GM12878 (cell line): Measurements from ENCODE around the gene COL26A1. TPM values are rescaled to one million over a fixed set of nuclear protein-coding genes. Genes with fewer than 3 reads are reported as not detected.

Experiments
- ATAC-seq: fragments of 200-7000 bp; cut with Tn5 transposase; 3 replicates; pipeline ENCODE4 v1.9.1; 2020; ENCODE audit warnings: mild to moderate bottlenecking, moderate library complexity
- BruUV-seq: library from RNA; stranded (reverse); fragments of 400-500 nt; replicated peaks from 2 replicates; lab custom pipeline; 2021; lab: Mats Ljungman, UMichigan
- CTCF ChIA-PET: fragments of 300-600 bp; sonication (Branson Sonifier 250); formaldehyde crosslinking; extraction: SDS; loops from one replicate; lab custom pipeline; 2021; ENCODE audit warnings: inconsistent platforms; lab: Yijun Ruan, JAX
- POLR2A ChIA-PET: fragments of 350-600 bp; formaldehyde crosslinking; extraction: SDS; loops from one replicate; lab custom pipeline; 2021; ENCODE audit warnings: inconsistent platforms; lab: Charles Lee
- RAD21 ChIA-PET: fragments of 300-600 bp; sonication (Branson Sonifier 250); formaldehyde crosslinking; loops from one replicate; lab custom pipeline; 2023; ENCODE audit warnings: antibody characterized with exemption; ENCODE audit not compliant: unreplicated experiment; lab: Charles Lee
- SMC1A ChIA-PET: fragments of 300-600 bp; sonication (Branson Sonifier 250); formaldehyde crosslinking; loops from one replicate; lab custom pipeline; 2023; ENCODE audit not compliant: unreplicated experiment, uncharacterized antibody; lab: Charles Lee
- DNase-seq: peaks from one replicate; pipeline ENCODE4 v3.0.0-alpha.2; 2011; ENCODE audit warnings: low read depth, low spot score
- FAIRE-seq: peaks from 3 replicates; lab custom pipeline; 2011; peaks lifted over from hg19 to GRCh38; lab: Jason Lieb, UNC
- H2AFZ ChIP-seq: 2 replicates; pipeline ENCODE4 v1.6.0; 2011; ENCODE audit warnings: low read depth, low read length, control low read depth; ENCODE audit not compliant: control insufficient read depth
- H3K27ac ChIP-seq: 2 replicates; pipeline ENCODE4 v1.5.1; 2011; ENCODE audit warnings: control low read depth; ENCODE audit not compliant: control insufficient read depth, insufficient read depth
- H3K27me3 ChIP-seq, 2 experiments: replicated peaks in 1 of 2; 2 replicates each; pipeline versions ENCODE4 v1.6.0 to v1.6.1; 2011; ENCODE audit warnings: low read length in 1 of 2; ENCODE audit not compliant: control insufficient read depth in 2 of 2, insufficient read depth in 2 of 2
- H3K36me3 ChIP-seq, 2 experiments: 2 replicates each; pipeline ENCODE4 v1.5.1; 2011; ENCODE audit warnings: low read length in 1 of 2; ENCODE audit not compliant: control insufficient read depth in 2 of 2, insufficient read depth in 2 of 2
- H3K4me1 ChIP-seq: 2 replicates; pipeline ENCODE4 v1.6.1; 2011; ENCODE audit warnings: mild to moderate bottlenecking, low read length, moderate library complexity, mixed read lengths; ENCODE audit not compliant: control insufficient read depth, insufficient read depth
- H3K4me2 ChIP-seq: 2 replicates; pipeline ENCODE4 v1.6.0; 2011; ENCODE audit warnings: control low read depth; ENCODE audit not compliant: control insufficient read depth, insufficient read depth
- H3K4me3 ChIP-seq: fragments of 200-600 bp; sonication (generic); 2 replicates; pipeline ENCODE4 v1.5.1; 2016
- H3K79me2 ChIP-seq: 2 replicates; pipeline ENCODE4 v1.6.0; 2011; ENCODE audit warnings: low read length; ENCODE audit not compliant: control insufficient read depth, insufficient read depth
- H3K9ac ChIP-seq: 2 replicates; pipeline ENCODE4 v1.8.0; 2011; ENCODE audit warnings: low read length, control low read depth, mixed read lengths; ENCODE audit not compliant: control insufficient read depth, insufficient read depth
- H3K9me3 ChIP-seq: replicated peaks from 3 replicates; pipeline ENCODE4 v1.5.1; 2011; ENCODE audit warnings: mild to moderate bottlenecking, low read length; ENCODE audit not compliant: control insufficient read depth, insufficient read depth
- H4K20me1 ChIP-seq: 2 replicates; pipeline ENCODE4 v1.6.0; 2011; ENCODE audit not compliant: control insufficient read depth, insufficient read depth
- ASH2L ChIP-seq: fragments of 300-600, 200-600 bp; sonication (generic); IDR thresholded peaks from 2 replicates; pipeline ENCODE4 v1.6.1; 2017; ENCODE audit warnings: low read depth, mild to moderate bottlenecking, borderline replicate concordance
- CBFB ChIP-seq: IDR thresholded peaks from 2 replicates; pipeline ENCODE4 v1.6.1; 2016; ENCODE audit warnings: antibody characterized with exemption, low read depth
- CREB1 ChIP-seq: IDR thresholded peaks from 2 replicates; pipeline ENCODE4 v1.6.1; 2012; ENCODE audit warnings: low read depth, mild to moderate bottlenecking, inconsistent platforms
- EED ChIP-seq: sonication (generic); IDR thresholded peaks from 2 replicates; pipeline ENCODE4 v1.6.1; 2016; ENCODE audit warnings: antibody characterized with exemption, low read depth
- FOS ChIP-seq: IDR thresholded peaks from 3 replicates; pipeline ENCODE4 v1.6.1; 2011; ENCODE audit warnings: borderline replicate concordance; ENCODE audit not compliant: insufficient read length; ENCODE audit errors: extremely low read depth
- HDGF ChIP-seq: fragments of 450-650 bp; IDR thresholded peaks from 2 replicates; pipeline ENCODE4 v1.6.1; 2016; ENCODE audit warnings: antibody characterized with exemption
- KAT2A ChIP-seq: conservative IDR thresholded peaks from 2 replicates; pipeline ENCODE4 v1.6.1; 2011; ENCODE audit warnings: low read depth, low read length; ENCODE audit not compliant: control insufficient read depth
- LARP7 ChIP-seq: fragments of 450-650 bp; IDR thresholded peaks from 2 replicates; pipeline ENCODE4 v1.6.1; 2017; ENCODE audit warnings: mild to moderate bottlenecking
- MTA3 ChIP-seq: IDR thresholded peaks from 2 replicates; pipeline ENCODE4 v1.6.1; 2012; ENCODE audit warnings: low read length, inconsistent platforms, borderline replicate concordance
- NR2C2 ChIP-seq: IDR thresholded peaks from 2 replicates; pipeline ENCODE4 v1.6.1; 2011; ENCODE audit warnings: borderline replicate concordance, low read depth; ENCODE audit not compliant: control insufficient read depth, insufficient read length
- NR2F1 ChIP-seq: fragments of 450-650 bp; conservative IDR thresholded peaks from 2 replicates; pipeline ENCODE4 v1.6.1; 2017; ENCODE audit warnings: mild to moderate bottlenecking
- POLR2AphosphoS2 ChIP-seq: IDR thresholded peaks from 2 replicates; pipeline ENCODE4 v1.6.1; 2011; ENCODE audit warnings: low read depth, mild to moderate bottlenecking, low read length, improper control_type of control experiment, moderate library complexity
- RAD51 ChIP-seq: fragments of 450-650 bp; IDR thresholded peaks from 2 replicates; pipeline ENCODE4 v1.6.1; 2016; ENCODE audit warnings: moderate library complexity, mild to moderate bottlenecking, inconsistent platforms
- RCOR1 ChIP-seq: conservative IDR thresholded peaks from 2 replicates; pipeline ENCODE4 v1.6.1; 2012; ENCODE audit warnings: low read depth, low read length, improper control_type of control experiment
- REST ChIP-seq: IDR thresholded peaks from 2 replicates; pipeline ENCODE4 v1.6.1; 2012; ENCODE audit warnings: mild to moderate bottlenecking, low read depth, low read length
- SIN3A ChIP-seq: IDR thresholded peaks from 2 replicates; pipeline ENCODE4 v1.6.1; 2012; ENCODE audit warnings: low read depth, low read length, improper control_type of control experiment
- TARDBP ChIP-seq: IDR thresholded peaks from 2 replicates; pipeline ENCODE4 v1.6.1; 2016; ENCODE audit warnings: borderline replicate concordance
- TBL1XR1 ChIP-seq: IDR thresholded peaks from 2 replicates; pipeline ENCODE4 v1.6.1; 2012; ENCODE audit warnings: low read depth, low read length, improper control_type of control experiment
- ZNF384 ChIP-seq: IDR thresholded peaks from 2 replicates; pipeline ENCODE4 v1.6.1; 2012; ENCODE audit warnings: low read depth, mild to moderate bottlenecking, low read length, improper control_type of control experiment, borderline replicate concordance
- ZNF687 ChIP-seq: fragments of 450-650 bp; IDR thresholded peaks from 2 replicates; pipeline ENCODE4 v1.6.1; 2017; ENCODE audit warnings: mild to moderate bottlenecking, moderate library complexity
- WGBS: methylation state at CpG from one replicate; pipeline ENCODE4 v1.1.6; 2016; ENCODE audit warnings: low lambda C conversion rate; ENCODE audit not compliant: insufficient replicate concordance, insufficient coverage; ENCODE audit errors: missing lambda C conversion rate; 5-methylcytosine and 5-hydroxymethylcytosine counted together
- in situ Hi-C: fragments of 300-500 bp; cut with MboI; formaldehyde crosslinking; loops from 9 replicates; pipeline ENCODE4 v1.14.3; 2018; ENCODE audit warnings: mixed read lengths
- intact Hi-C: fragments of 100-400 bp; cut with micrococcal nuclease; formaldehyde crosslinking; loops from one replicate; pipeline ENCODE4 v1.14.2; 2022; ENCODE audit not compliant: unreplicated experiment
- polyA plus RNA-seq, 11 experiments: library from polyadenylated mRNA; depleted of rRNA in 4 of 11; unstranded in 6 of 11; stranded (reverse) in 5 of 11; fragments of >200 nt; fragmentation: Nextera tagmentation in 4 of 11; fragmentation: Illumina TruSeq in 1 of 11; extraction: Ambion mirVana in 4 of 11; extraction: Trizol in 1 of 11; gene quantifications; 1 replicate in 1 of 11; 2 replicates in 10 of 11; pipeline versions ENCODE4 v1.2.1 to v1.2.3, GENCODE V29; 2011 to 2016; ENCODE audit warnings: inconsistent platforms in 2 of 11, missing spikeins in 2 of 11, low read depth in 1 of 11
- total RNA-seq, 4 experiments: library from RNA; depleted of rRNA in 3 of 4; stranded (reverse); fragments of >200 nt in 3 of 4; fragmentation: Illumina TruSeq in 1 of 4; extraction: Trizol in 1 of 4; gene quantifications; 2 replicates each; pipeline versions ENCODE4 v1.2.1 to v1.2.3, GENCODE V29; 2013 to 2021

Gene COL26A1
- total and polyA plus RNA-seq, 10 of the 15 experiments (the other 5 are each of a cell fraction or from before 2014, with no cell fraction given), result 0.08 TPM; not detected in 9

GRCh38 chr7:101432316-101432715 lies 69.6 kb downstream of the COL26A1 start:
- Histone ChIP-seq H4K20me1 (no peaks in the 10 kb centered on the region), H3K27me3 (no peaks in the 10 kb centered on the region), H3K9ac (no peak overlapping the region), H3K4me1 (no peaks in the 10 kb centered on the region), H3K4me2 (no peak overlapping the region), H3K9me3 (no peaks in the 10 kb centered on the region), H3K79me2 (no peaks in the 10 kb centered on the region), H3K27ac (no peak overlapping the region), H3K36me3 (no peaks in the 10 kb centered on the region), H3K4me3 (no peak overlapping the region), H2AFZ (no peak overlapping the region)
- ChIA-PET SMC1A (no interaction called here), CTCF (interaction anchor here (1.7 kb wide), 1 partner anchor 9 kb away, joined by 4 read pairs; no protein-coding TSS in a partner anchor), POLR2A (no interaction called here), RAD21 (no interaction called here)
- no peak for DNase-seq
- no peak for ATAC-seq
- BruUV-seq, result no TSS peak
- in situ Hi-C loops (no loop called here), intact Hi-C loops (no loop called here)
- WGBS, result 59% methylated on average over 3 of the region's 3 CpGs
- FAIRE-seq, result no peak
- TF ChIP-seq REST (no peak), RCOR1 (no peak), MTA3 (no peak), TBL1XR1 (no peak), LARP7 (no peak), KAT2A (no peak), POLR2AphosphoS2 (no peak), CREB1 (no peak), ASH2L (no peak), SIN3A (no peak), HDGF (no peak), NR2C2 (no peak), TARDBP (no peak), CBFB (no peak), FOS (no peak), ZNF687 (no peak), ZNF384 (no peak), EED (no peak), RAD51 (no peak), NR2F1 (no peak)
